ENCODE measurements around the gene RPRD2. TPM values are rescaled to one million over a fixed set of nuclear protein-coding genes. Genes with fewer than 3 reads are reported as not detected.

Gene RPRD2
- total and polyA plus RNA-seq, 2 donors (not counting 1 experiment from before 2014, with no cell fraction given): 16.6 to 49.1 TPM

- Mint-ChIP-seq H3K27ac (no peak overlapping the region), H3K9me3 (ENCODE audit: insufficient read depth) (no peaks in the 10 kb centered on the region), H3K4me1 (no peaks in the 10 kb centered on the region), H3K4me3 (no peak overlapping the region), H3K27me3 (no peaks in the 10 kb centered on the region)
- H3K4me3 ChIP-seq (ENCODE audit: control extremely low read depth in 1 of 5, extremely low read depth in 1 of 5, insufficient read depth in 1 of 5, low read depth in 2 of 5, low read length in 4 of 5): no peak overlapping the region
- CTCF ChIA-PET: interaction anchor here (0.9 kb wide), 1 partner anchor 733 kb away, joined by 4 read pairs; no protein-coding TSS in a partner anchor
- H2AFZ ChIP-seq (ENCODE audit: insufficient read depth, low read depth, low read length, poor library complexity, severe bottlenecking): no peak overlapping the region
- WGBS (ENCODE audit: insufficient coverage): no CpG with 5 or more reads among the region's 2 CpGs
- TF ChIP-seq EZH2 (IDR thresholded peaks at IDR 0.05; ENCODE audit: borderline replicate concordance, insufficient read depth, low read depth, low read length, poor library complexity, severe bottlenecking) (no peak), CTCF (IDR thresholded peaks at IDR 0.05) (no peak)
- no peaks in the 10 kb centered on the region for H3K27me3 ChIP-seq (replicated peaks in 1 of 4; ENCODE audit: control extremely low read depth in 1 of 4, control insufficient read depth in 3 of 4, insufficient read depth in 4 of 4, low read length in 3 of 4)
- no peak overlapping the region for H3K27ac ChIP-seq (ENCODE audit: low read length in 2 of 2)
- no peak overlapping the region for H3K9ac ChIP-seq (ENCODE audit: low read length)
- intact Hi-C loops (cut with micrococcal nuclease): no loop called here
- ATAC-seq (ENCODE audit: low read depth) (no peak), DNase-seq (no peak)
- peaks cover 54% of the 10 kb centered on the region for H3K79me2 ChIP-seq (ENCODE audit: control insufficient read depth, insufficient read depth, low read length)
- POLR2A ChIA-PET: no interaction called here
- peaks cover 8 to 38% of the 10 kb centered on the region in 2 experiments for H3K36me3 ChIP-seq (replicated peaks in 1 of 2; ENCODE audit: control extremely low read depth in 1 of 2, control insufficient read depth in 1 of 2, extremely low read depth in 1 of 2, insufficient read depth in 2 of 2, low read length in 1 of 2)
- H3K9me3 ChIP-seq (ENCODE audit: control extremely low read depth in 1 of 3, control insufficient read depth in 2 of 3, insufficient read depth in 1 of 3, low read length in 2 of 3): no peaks in the 10 kb centered on the region
- no peak overlapping the region for H3K4me2 ChIP-seq (replicated peaks; ENCODE audit: low read depth, low read length, poor library complexity, severe bottlenecking)
- H3K4me1 ChIP-seq (ENCODE audit: control insufficient read depth in 2 of 2, insufficient read depth in 2 of 2, low read length in 2 of 2): no peaks in the 10 kb centered on the region
- H4K20me1 ChIP-seq (ENCODE audit: control insufficient read depth, insufficient read depth, low read length, poor library complexity, severe bottlenecking): peaks cover 4% of the 10 kb centered on the region
Observed at GRCh38 chr1:150422541-150422940, 58.6 kb downstream of the RPRD2 start.

- H2AFZ ChIP-seq (ENCODE audit: insufficient read depth, low read depth, low read length, poor library complexity, severe bottlenecking): no peak overlapping the region
- H3K4me3 ChIP-seq (ENCODE audit: control extremely low read depth in 1 of 5, extremely low read depth in 1 of 5, insufficient read depth in 1 of 5, low read depth in 2 of 5, low read length in 4 of 5): no peak overlapping the region
- WGBS (ENCODE audit: insufficient coverage): no CpG with 5 or more reads among the region's 3 CpGs
- Mint-ChIP-seq H3K4me1 (peaks cover 2% of the 10 kb centered on the region), H3K9me3 (ENCODE audit: insufficient read depth) (no peaks in the 10 kb centered on the region), H3K4me3 (no peak overlapping the region), H3K27ac (peak overlapping the region; percentile 29), H3K27me3 (no peaks in the 10 kb centered on the region)
- intact Hi-C loops (cut with micrococcal nuclease): no loop called here
- no peak for ATAC-seq (ENCODE audit: low read depth)
- no peaks in the 10 kb centered on the region for H3K9me3 ChIP-seq (ENCODE audit: control extremely low read depth in 1 of 3, control insufficient read depth in 2 of 3, insufficient read depth in 1 of 3, low read length in 2 of 3)
- no peak overlapping the region for H3K9ac ChIP-seq (ENCODE audit: low read length)
- TF ChIP-seq CTCF (IDR thresholded peaks at IDR 0.05) (no peak), EZH2 (IDR thresholded peaks at IDR 0.05; ENCODE audit: borderline replicate concordance, insufficient read depth, low read depth, low read length, poor library complexity, severe bottlenecking) (no peak)
- no peaks in the 10 kb centered on the region for H3K27me3 ChIP-seq (replicated peaks in 1 of 4; ENCODE audit: control extremely low read depth in 1 of 4, control insufficient read depth in 3 of 4, insufficient read depth in 4 of 4, low read length in 3 of 4)
- no peak for DNase-seq
- H3K79me2 ChIP-seq (ENCODE audit: control insufficient read depth, insufficient read depth, low read length): peaks cover 34% of the 10 kb centered on the region
- peaks cover 3 to 5% of the 10 kb centered on the region in 2 experiments for H3K36me3 ChIP-seq (replicated peaks in 1 of 2; ENCODE audit: control extremely low read depth in 1 of 2, control insufficient read depth in 1 of 2, extremely low read depth in 1 of 2, insufficient read depth in 2 of 2, low read length in 1 of 2)
- no peak overlapping the region for H3K4me2 ChIP-seq (replicated peaks; ENCODE audit: low read depth, low read length, poor library complexity, severe bottlenecking)
- CTCF ChIA-PET: interaction anchor here (1.1 kb wide), 1 partner anchor 173 kb away, joined by 5 read pairs; the partner anchor contains the start of gene CA14
- H4K20me1 ChIP-seq (ENCODE audit: control insufficient read depth, insufficient read depth, low read length, poor library complexity, severe bottlenecking): peaks cover 8% of the 10 kb centered on the region
- no peaks in the 10 kb centered on the region for H3K4me1 ChIP-seq (ENCODE audit: control insufficient read depth in 2 of 2, insufficient read depth in 2 of 2, low read length in 2 of 2)
- no peak overlapping the region for H3K27ac ChIP-seq (ENCODE audit: low read length in 2 of 2)
- POLR2A ChIA-PET: no interaction called here
Observed at GRCh38 chr1:150429805-150430204, 65.9 kb downstream of the RPRD2 start.
